ENCODE measurements around the gene AFAP1L1. TPM values are rescaled to one million over a fixed set of nuclear protein-coding genes. Genes with fewer than 3 reads are reported as not detected.

AFAP1L1 gene
- total RNA-seq, 1 experiment from 2014 or later = 2.0 TPM

DNA sequence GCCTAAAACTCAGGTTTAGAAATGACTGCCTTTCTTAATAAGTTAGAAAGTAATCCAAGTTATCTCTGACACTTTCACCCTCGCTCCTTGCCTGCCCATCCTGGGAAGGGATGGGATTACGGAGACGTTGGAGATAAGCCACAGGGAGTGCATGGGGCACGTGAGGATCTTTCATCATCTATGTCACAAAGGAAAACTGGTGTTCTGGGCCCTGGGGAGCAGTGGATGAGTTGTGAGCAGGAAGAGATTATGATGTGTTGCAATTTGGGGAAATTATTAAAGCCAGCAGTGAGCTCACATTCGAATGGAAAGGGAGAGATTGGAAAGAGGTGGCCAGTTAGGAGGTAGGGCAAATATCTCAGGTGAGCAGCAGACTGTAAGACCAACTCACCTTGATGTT lies 12.8 kb downstream of the AFAP1L1 start:
- no peak for DNase-seq (ENCODE audit: low spot score)

GRCh38 chr5:149285153-149285552 lies 13.5 kb downstream of the AFAP1L1 start:
- no peak for DNase-seq (ENCODE audit: low spot score)

- no peak for DNase-seq (ENCODE audit: low spot score)
These were observed 16.8 kb downstream of the AFAP1L1 start for GRCh38 chr5:149288436-149288835.

DNA sequence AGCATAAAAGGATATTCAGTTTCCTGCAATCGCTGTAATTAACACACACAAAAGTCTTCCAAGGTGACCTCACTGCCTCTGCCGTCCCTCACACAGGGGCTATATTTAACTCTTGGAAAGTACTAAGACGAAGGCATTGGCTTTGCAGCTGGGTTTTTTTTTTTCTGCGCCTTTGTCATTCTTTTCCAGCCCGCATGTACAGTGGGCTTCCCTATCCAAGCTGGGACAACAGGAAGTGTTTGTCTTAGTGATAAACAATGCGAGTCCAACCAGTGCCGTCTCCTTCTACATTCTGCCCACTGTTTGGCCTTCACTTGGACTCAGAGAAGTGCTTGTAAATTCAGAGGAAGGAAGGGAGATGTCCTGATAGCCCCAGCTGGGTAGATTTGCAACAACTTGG lies 17.6 kb downstream of the AFAP1L1 start:
- no peak for DNase-seq (ENCODE audit: low spot score)

DNA sequence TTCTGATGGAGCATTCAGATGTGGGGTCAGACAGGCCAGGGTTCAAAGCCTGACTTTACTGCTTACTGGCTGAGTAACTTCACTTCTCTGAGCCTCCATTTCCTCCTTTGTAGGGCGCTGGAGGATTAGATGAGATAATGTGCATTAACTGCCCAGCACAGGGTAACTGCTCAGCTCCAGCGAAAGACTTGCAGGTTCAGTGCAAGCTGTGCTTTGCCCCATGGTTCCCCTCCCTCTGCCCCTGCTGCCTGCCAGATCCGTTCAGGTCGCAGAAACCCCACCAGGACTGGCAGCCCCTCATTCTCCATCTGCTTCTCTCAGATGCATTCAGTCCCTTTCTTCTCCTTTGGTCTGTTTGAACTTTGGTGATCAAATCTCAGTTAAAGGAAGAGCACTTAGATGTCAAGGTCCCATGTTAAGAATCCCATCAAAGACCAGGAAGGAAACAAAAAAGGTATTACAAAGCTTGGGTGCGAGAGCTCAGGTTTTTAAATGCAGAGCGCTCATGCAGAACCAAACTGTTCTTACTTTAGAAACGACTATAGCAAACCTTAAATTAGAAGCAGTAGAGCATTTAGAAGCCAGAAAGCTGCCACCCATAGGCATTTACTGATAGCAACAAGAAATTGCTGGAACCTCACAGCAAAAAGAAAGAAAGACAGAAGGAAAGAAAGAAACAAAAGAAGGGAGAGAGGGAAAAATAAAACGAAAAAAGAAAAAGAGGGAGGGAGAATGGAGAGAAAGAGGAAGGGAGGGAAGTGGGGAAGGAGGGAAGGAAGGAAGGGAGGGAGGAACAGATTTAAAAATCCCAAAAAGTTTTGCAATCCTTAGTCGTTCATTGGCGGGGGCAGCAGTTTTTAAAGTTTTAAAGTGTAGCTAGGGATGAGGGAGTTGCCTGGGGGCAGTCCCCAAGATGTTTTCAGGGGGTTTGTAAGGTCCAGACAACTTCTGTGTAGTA lies 23.5 kb downstream of the AFAP1L1 start:
- DNase-seq (ENCODE audit: low spot score) = no peak

DNA sequence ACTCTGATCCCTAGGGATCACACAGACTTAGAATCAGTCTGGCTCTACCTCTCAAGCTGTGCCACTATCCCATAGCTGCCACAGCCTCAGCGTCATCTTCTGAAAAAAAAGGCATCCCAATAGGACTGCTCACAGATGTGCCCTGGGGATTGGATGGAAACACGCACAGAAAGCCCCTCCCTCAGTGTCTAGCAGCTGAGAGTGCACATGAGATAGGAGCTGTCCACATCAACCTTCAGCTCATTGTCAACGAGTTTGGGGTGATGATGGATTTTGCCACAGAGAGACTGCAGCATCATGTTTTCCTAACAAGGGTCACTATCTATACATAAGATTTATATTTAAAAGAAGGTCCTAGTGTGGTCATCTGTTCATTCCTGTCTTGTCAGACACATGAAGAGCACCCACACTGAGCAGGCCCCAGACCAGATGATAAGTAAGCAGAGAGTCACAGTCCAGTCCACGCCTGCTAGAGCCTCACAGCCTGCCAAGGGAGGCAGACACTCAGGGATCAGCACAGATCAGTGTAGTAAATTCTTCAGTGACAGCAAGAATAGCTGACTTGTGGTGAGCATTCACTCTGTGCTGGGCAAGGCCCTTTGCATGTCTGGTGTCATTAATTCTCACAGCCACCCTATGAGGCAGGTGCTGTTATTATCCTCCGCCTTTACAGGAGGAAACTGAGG lies 25.8 kb downstream of the AFAP1L1 start:
- no peak for DNase-seq (ENCODE audit: low spot score)

DNA sequence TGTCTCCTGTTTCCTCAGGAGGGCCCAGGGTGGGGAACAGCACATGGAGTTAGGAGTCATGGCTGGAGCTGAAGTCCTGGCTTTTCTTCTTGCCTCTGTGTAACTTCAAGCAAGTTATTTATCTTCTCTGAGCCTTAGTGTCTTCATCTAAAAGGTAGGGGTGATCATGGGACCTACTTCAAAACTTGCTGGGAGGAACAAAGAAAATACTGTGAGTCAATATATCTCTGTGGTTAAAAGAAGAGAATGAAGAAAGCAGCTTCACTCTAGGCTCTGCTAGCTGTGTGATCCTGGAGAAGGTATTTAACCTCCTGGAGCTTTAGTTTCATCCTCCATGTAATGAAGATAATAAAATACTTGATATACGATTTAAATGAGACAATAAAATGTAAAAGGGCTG lies 26.5 kb downstream of the AFAP1L1 start:
- no peak for DNase-seq (ENCODE audit: low spot score)

DNA sequence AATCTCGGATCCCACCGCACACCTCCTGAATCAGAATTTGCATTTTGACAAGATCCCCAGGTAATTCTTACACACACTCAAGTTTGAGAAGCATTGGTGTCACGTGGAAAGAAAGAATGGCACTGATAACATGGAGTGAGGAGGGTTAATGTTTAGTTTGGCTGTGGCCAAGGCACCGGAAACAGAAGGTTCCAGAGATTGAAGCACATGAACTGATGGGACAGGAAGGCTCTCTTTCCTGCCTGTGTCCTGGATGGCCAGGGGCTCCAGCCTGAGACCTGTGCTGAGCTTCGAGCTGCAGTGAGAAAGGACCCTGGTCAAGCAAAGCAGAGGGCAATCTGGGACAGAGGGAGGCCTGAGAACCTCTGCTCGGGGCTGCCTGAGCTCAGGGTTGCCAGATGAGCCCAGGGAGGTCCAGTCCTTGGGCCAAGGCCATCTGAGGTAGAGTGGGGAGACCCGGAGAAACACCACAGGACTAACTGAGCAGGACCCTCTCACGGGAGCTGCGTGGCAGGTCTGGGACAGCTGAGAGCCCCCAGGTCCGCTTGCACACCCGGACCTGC lies 27.3 kb downstream of the AFAP1L1 start:
- DNase-seq (ENCODE audit: low spot score) = no peak

DNA sequence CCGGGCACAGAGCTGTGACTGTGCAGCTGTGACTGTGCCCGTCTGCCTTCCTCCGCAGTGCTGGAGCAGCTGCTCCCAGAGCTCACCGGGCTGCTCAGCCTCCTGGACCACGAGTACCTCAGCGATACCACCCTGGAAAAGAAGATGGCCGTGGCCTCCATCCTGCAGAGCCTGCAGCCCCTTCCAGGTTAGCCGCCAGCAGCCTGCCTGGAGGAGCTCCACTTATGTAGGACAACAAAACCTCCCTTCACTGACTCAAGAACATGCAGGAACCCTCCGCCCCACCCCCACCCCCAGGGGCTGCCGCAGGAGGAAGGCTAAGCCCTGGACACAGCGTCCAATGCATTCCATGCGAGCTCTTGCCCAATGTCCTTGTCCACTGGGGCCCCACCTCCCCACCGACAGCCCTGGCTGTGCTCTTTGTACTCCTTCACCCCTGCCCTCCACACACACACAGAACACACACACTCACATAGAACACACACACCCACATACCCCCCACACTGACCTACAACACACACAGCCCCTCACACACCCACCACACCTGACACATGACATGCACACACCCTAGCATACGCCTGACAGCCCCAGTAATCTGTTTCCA lies 27.9 kb downstream of the AFAP1L1 start:
- DNase-seq (ENCODE audit: low spot score) = no peak

DNA sequence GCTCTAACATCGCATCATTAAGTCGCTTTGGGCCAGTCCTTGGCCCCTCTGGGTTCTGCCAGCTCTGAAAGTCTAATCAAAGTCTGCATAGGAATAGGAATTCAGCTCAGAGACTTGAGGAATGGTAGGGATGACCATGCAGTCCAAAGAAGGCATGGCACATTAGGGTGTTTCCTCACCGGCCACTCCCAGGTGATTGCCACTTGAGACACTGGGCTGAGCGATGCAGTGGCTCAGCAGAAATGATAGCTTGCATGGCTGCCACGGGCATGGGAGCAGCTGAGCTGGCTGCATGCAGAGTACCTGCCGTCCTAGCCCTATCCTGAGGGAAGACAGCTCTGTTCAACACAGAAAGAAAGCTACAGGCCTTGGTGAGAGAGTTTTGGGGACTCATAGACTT lies 28.8 kb downstream of the AFAP1L1 start:
- no peak for DNase-seq (ENCODE audit: low spot score)

DNA sequence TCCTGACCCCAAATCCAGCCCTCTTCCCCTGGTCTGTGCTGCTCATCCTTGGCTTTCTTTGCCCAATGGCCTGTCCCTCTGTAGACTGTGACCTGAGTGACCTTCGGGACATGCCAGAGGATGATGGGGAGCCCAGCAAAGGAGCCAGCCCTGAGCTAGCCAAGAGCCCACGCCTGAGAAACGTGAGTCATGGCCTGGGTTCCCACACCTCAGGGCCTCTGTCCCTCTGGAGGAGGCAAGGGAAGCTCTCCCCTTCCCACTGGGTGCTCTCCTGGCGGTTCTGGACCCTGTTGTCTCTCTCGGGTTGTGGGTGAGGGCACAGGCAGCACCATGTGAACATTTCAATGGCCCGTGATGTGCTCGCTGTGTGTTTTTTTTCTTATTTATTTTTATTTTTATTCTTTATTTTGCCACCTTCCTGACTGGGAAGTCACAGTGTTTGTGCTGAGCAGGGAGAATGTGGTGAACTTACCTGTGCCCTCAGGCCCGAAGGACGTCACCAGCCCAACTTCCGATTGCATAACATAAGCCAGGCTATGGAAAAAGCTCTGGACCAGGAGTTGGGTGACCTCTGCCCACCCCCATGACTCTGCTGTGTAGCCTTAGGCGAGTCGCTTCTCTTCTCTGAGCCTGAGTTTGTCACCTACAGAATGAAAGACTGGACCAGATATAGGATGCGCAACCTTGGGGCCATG lies 29.5 kb downstream of the AFAP1L1 start:
- no peak for DNase-seq (ENCODE audit: low spot score)

DNA sequence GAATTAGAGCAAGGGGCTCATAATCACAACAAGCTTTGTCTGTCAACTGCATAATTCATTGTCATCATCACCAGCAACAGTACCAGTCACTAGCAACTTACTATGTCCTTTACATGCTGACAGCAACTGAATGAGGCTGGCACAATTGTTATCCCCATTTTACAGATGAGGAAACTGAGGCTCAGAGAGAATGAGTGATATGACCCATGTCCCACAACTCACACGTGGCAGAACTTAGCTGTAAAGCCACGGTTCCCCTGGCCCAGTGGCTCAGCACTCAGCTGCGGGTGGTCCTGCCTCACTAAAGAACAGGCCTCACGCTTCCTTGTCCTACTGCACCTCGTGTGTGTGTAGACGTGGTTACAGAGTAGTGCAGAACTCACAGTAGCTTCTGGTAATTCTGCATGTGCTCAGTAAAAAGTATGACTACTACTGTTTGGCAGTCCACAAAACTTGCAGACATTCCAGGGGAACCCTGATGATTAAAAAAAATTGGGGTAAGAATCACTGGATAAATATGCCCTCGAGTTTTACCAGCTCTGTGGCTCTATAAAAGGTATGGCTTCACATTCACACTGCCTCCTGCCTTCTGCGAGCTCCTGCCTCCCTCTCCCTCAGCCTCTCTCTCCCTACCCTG lies 30.2 kb downstream of the AFAP1L1 start:
- no peak for DNase-seq (ENCODE audit: low spot score)

DNA sequence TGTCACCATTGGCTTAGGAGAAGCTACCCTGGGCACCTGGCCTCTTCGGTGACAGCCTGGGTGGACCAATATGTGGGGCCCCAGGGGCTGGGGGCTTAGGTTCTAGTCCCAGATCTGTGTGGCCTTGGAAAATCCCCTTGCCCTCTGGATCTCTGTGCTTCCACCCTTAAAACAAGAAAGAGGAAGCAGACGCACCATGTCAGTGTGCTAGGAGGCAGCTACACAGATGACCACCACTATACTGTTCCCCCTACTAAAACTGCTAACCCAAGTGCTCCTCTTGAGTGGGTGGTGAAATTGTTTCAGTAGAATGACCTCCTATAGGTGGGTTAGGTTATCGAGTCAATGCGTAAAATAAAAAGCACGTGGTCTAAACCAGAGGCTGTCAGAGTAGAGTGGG lies 31.0 kb downstream of the AFAP1L1 start:
- no peak for DNase-seq (ENCODE audit: low spot score)

- DNase-seq (ENCODE audit: low spot score) = no peak
These were observed 31.6 kb downstream of the AFAP1L1 start for GRCh38 chr5:149303210-149303609.

GRCh38 chr5:149304195-149305078 lies 32.8 kb downstream of the AFAP1L1 start:
- DNase-seq (ENCODE audit: low spot score) = no peak

DNA sequence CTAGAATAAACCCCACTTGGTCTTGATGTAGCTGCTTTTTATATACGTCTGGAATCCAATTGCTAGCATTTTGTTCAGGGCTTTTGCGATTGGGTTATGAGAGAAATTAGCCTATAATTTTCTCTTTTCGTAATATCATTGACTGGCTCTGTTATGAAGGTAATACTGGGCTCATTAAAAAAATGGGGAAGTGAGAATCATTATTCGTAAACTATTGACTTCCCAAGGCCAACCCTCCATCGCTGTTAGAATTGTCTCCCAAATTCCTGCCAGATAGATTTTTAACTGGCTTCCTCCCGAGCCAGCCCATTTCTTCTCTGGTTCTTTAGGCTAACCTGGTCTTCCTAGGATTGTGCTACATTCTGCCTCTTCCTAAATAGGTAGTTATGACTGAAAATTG lies 37.7 kb downstream of the AFAP1L1 start:
- no peak for DNase-seq (ENCODE audit: low spot score)

GRCh38 chr5:149310488-149310887 lies 38.8 kb downstream of the AFAP1L1 start:
- DNase-seq (ENCODE audit: low spot score) = no peak

DNA sequence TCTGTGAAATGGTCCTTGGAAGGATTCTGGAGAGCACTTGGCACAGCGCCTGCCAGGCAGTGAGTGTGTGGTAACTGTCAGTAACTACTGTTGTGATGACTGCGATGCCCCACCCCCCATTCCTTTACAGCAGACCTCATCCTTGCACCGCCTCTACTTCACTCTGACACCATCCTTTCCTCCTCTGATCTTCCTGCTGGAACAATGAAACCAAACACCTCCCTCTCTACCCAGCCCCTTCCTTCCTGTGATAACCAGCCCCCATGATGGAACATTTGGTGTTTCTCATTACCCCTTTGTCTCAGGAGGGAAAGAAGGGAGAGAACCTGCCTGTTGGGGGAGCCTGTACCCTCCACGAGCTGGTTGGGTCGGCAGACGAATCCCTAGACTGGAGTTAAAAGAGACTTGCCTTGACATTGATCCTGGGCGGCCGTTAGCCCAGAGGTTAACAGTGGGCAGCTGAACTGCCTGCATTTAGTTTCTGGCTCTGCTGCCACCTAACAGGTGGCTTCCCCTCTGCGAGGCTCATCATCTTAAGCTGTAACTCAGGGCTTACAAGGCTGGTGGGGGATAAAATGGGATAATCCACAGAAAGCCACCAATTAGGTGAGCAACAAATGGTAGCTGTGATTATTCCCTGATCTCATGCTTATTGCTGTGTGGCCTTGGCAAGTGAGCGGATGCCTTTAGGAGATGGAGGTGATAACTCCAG lies 39.4 kb downstream of the AFAP1L1 start:
- no peak for DNase-seq (ENCODE audit: low spot score)

- DNase-seq (ENCODE audit: low spot score) = no peak
These were observed 41.6 kb downstream of the AFAP1L1 start for GRCh38 chr5:149313151-149313841.
